ENCODE data around the gene AFMID. TPM values are rescaled to one million over a fixed set of nuclear protein-coding genes. Genes with fewer than 3 reads are reported as not detected.
"Not testable (repeated sequence)": the region's sequence is repeated elsewhere in the genome, so short reads cannot be mapped to it uniquely, and the experiment has no call there.

The AFMID gene
- total RNA-seq, 1 experiment from 2014 or later = 30.4 TPM

DNA sequence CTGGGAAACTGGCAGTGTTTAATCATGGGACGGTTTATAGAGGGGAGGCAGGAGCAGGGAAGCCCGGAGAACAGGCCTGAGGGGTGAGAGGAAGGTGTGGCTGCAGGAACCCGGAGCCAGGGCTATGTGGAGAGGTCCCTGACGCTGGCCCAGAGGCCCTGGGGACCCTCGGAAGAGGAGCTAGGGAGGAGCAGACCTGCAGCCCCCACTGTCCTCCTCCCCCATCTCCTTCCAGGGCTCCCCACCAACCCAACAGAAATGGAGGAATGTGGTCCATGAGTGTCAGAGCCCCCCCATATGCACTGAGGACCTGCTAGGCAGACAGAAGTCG lies 64.6 kb downstream of the AFMID start:
- H3K27ac ChIP-seq = no peak overlapping the region
- H2AFZ ChIP-seq = no peak overlapping the region
- no peak for TF ChIP-seq CTCF (conservative IDR thresholded peaks at IDR 0.05)
- TF ChIP-seq EZH2 (IDR thresholded peaks at IDR 0.05; ENCODE audit: low read depth) = no peak

GRCh38 chr17:78252111-78252634 lies 65.0 kb downstream of the AFMID start:
- H3K4me3 ChIP-seq = no peak overlapping the region
- BruUV-seq (replicated peaks) = no TSS peak
- no peaks in the 10 kb centered on the region for H3K9me3 ChIP-seq (ENCODE audit: insufficient read depth, low read depth)
- no peaks in the 10 kb centered on the region for H4K20me1 ChIP-seq (ENCODE audit: insufficient read depth)
- intact Hi-C loops (cut with micrococcal nuclease; ENCODE audit: unreplicated experiment) = loop anchor here (5.0 kb wide), 1 partner anchor 235 kb away; no protein-coding TSS in a partner anchor
- no peak overlapping the region for H3K27ac ChIP-seq
- H3K4me2 ChIP-seq = no peak overlapping the region
- ChIA-PET POLR2A (ENCODE audit: unreplicated experiment) (no interaction called here), CTCF (interaction anchor here (1.1 to 2.0 kb wide), 5 partner anchors 14 to 170 kb away, joined by 4 to 17 read pairs (median 11); partner anchors contain the start of genes AFMID and TK1)
- no peak for DNase-seq
- peaks cover 5% of the 10 kb centered on the region; the same call in 1 of the 2 replicates for H3F3A ChIP-seq (ENCODE audit: insufficient read depth, low read depth)
- H2AFZ ChIP-seq = no peak overlapping the region
- no peaks in the 10 kb centered on the region for H3K9me2 ChIP-seq (ENCODE audit: insufficient read depth)
- H3K36me3 ChIP-seq (ENCODE audit: low read depth) = no peaks in the 10 kb centered on the region
- TF ChIP-seq EZH2 (IDR thresholded peaks at IDR 0.05; ENCODE audit: low read depth) (no peak), CTCF (conservative IDR thresholded peaks at IDR 0.05) (no peak)
- no peaks in the 10 kb centered on the region for H3K79me2 ChIP-seq (ENCODE audit: low read depth)
- no peaks in the 10 kb centered on the region for H3K27me3 ChIP-seq (ENCODE audit: insufficient read depth, low read depth)
- H3K4me1 ChIP-seq (replicated peaks; ENCODE audit: insufficient read depth) = 0 out of 2 replicates have a peak, but pooled peaks cover 6% of the 10 kb centered on the region

More for the DNA sequence above, 64.6 kb downstream of the AFMID start:
- Histone ChIP-seq H3K79me2 (ENCODE audit: low read depth) (no peaks in the 10 kb centered on the region), H3K9me2 (ENCODE audit: insufficient read depth) (no peaks in the 10 kb centered on the region), H3K4me1 (replicated peaks; ENCODE audit: insufficient read depth) (0 out of 2 replicates have a peak, but pooled peaks cover 6% of the 10 kb centered on the region), H3K4me2 (peak overlapping the region; percentile 75; the same call in 1 of the 2 replicates), H3K27me3 (ENCODE audit: insufficient read depth, low read depth) (no peaks in the 10 kb centered on the region), H3F3A (ENCODE audit: insufficient read depth, low read depth) (peaks cover 5% of the 10 kb centered on the region; the same call in 1 of the 2 replicates), H4K20me1 (ENCODE audit: insufficient read depth) (no peaks in the 10 kb centered on the region), H3K4me3 (no peak overlapping the region), H3K36me3 (ENCODE audit: low read depth) (no peaks in the 10 kb centered on the region), H3K9me3 (ENCODE audit: insufficient read depth, low read depth) (no peaks in the 10 kb centered on the region)
- no TSS peak for BruUV-seq (replicated peaks)
- no peak for DNase-seq
- POLR2A ChIA-PET (ENCODE audit: unreplicated experiment) = interaction anchor here (0.6 to 0.8 kb wide), 5 partner anchors 44 to 110 kb away, joined by 3 to 9 read pairs (median 4); partner anchors contain the start of gene AFMID
- intact Hi-C loops (cut with micrococcal nuclease; ENCODE audit: unreplicated experiment) = loop anchor here (1.0 to 5.0 kb wide), 8 partner anchors 63 to 234 kb away; partner anchors contain the start of gene SOCS3
- CTCF ChIA-PET = interaction anchor here (0.5 to 2.0 kb wide), 19 partner anchors 14 to 576 kb away, joined by 3 to 17 read pairs (median 4); partner anchors contain the start of genes AFMID, BIRC5 and TK1

DNA sequence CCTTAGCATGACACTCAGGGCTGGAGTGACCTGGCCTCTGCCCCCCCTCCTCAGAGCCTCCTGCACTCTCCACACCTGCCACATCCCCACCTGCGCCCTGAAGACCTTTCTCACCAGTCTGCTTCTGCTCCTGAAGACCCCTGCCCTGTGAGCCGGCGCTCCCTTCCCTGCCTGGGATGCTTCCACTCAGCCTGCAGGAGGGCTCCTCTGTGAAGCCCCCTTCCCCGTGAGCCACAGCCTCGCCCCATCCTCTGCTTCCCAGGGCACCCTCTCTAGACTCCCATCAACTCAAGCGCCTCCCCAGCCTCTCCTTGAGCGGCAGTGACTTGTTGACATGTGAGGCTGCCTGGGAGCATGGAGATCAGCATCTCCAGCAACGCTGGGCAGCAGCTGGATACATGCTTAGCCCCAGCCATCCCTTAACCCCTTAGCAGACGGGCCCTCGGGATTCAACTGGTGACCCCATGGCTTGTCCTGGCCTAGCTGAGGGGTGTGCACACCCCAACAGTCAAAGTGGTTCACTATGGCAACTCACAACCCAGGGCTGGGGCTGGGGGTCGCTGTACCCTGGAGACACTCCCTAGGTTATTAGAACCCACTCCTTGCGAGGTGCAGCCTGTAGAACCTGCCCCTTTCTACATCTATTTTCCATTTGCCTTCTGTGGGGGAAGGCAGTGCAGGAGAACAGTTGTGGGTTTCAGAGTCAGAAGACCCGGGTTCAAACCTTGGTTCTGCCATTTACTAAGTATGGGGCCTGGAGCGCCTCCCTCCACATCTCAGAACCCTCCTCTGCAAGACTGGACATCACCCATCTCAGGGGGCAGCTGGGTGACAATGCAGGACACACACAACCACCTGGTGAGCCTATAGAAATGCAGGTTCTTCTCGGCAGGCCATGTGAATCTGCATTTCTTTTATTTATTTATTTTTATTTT lies 65.8 kb downstream of the AFMID start:
- H3F3A ChIP-seq (ENCODE audit: insufficient read depth, low read depth) = peaks cover 5% of the 10 kb centered on the region; the same call in 1 of the 2 replicates
- no peak overlapping the region for H3K27ac ChIP-seq
- H3K9me2 ChIP-seq (ENCODE audit: insufficient read depth) = no peaks in the 10 kb centered on the region
- no peaks in the 10 kb centered on the region for H3K79me2 ChIP-seq (ENCODE audit: low read depth)
- H3K4me2 ChIP-seq = no peak overlapping the region
- peaks cover 10% of the 10 kb centered on the region; the same call in 1 of the 2 replicates for H3K4me1 ChIP-seq (replicated peaks; ENCODE audit: insufficient read depth)
- CTCF ChIA-PET = no interaction called here
- no peaks in the 10 kb centered on the region for H3K27me3 ChIP-seq (ENCODE audit: insufficient read depth, low read depth)
- intact Hi-C loops (cut with micrococcal nuclease; ENCODE audit: unreplicated experiment) = loop anchor here (5.0 kb wide), 1 partner anchor 236 kb away; no protein-coding TSS in a partner anchor
- no peaks in the 10 kb centered on the region for H3K9me3 ChIP-seq (ENCODE audit: insufficient read depth, low read depth)
- no peaks in the 10 kb centered on the region for H3K36me3 ChIP-seq (ENCODE audit: low read depth)
- BruUV-seq (replicated peaks) = no TSS peak
- H2AFZ ChIP-seq = no peak overlapping the region
- TF ChIP-seq EZH2 (IDR thresholded peaks at IDR 0.05; ENCODE audit: low read depth) = no peak
- no peak for TF ChIP-seq CTCF (conservative IDR thresholded peaks at IDR 0.05)
- POLR2A ChIA-PET (ENCODE audit: unreplicated experiment) = no interaction called here
- no peak for DNase-seq
- H4K20me1 ChIP-seq (ENCODE audit: insufficient read depth) = no peaks in the 10 kb centered on the region
- H3K4me3 ChIP-seq = no peak overlapping the region

DNA sequence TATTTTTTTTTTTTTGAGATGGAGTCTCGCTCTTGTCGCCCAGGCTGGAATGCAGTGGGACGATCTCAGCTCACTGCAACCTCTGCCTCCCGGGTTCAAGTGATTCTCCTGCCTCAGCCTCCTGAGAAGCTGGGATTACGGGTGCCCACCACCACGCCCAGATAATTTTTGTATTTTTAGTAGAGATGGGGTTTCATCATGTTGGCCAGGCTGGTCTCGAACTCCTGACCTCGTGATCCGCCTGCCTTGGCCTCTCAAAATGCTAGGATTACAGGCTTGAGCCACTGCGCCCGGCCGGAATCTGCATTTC lies 66.4 kb downstream of the AFMID start:
- H3K36me3 ChIP-seq (ENCODE audit: low read depth); H2AFZ ChIP-seq; H4K20me1 ChIP-seq (ENCODE audit: insufficient read depth); DNase-seq; BruUV-seq (replicated peaks); H3K9me3 ChIP-seq (ENCODE audit: insufficient read depth, low read depth); H3F3A ChIP-seq (ENCODE audit: insufficient read depth, low read depth); H3K79me2 ChIP-seq (ENCODE audit: low read depth); H3K9me2 ChIP-seq (ENCODE audit: insufficient read depth); H3K27ac ChIP-seq; POLR2A ChIA-PET (ENCODE audit: unreplicated experiment); H3K27me3 ChIP-seq (ENCODE audit: insufficient read depth, low read depth); CTCF ChIA-PET: not testable (repeated sequence)
- Histone ChIP-seq H3K4me3 (peak overlapping the region; percentile 75; the same call in 1 of the 2 replicates), H3K4me1 (replicated peaks; ENCODE audit: insufficient read depth) (peaks cover 12% of the 10 kb centered on the region; the same call in 1 of the 2 replicates), H3K4me2 (peak overlapping the region; percentile 80)
- intact Hi-C loops (cut with micrococcal nuclease; ENCODE audit: unreplicated experiment) = loop anchor here (5.0 kb wide), 1 partner anchor 236 kb away; no protein-coding TSS in a partner anchor
